ENCODE measurements around the gene CHMP5. TPM values are rescaled to one million over a fixed set of nuclear protein-coding genes. Genes with fewer than 3 reads are reported as not detected.
A peak's percentile ranks its signal among the peaks of the same experiment; 100 is the strongest.
"Not testable (repeated sequence)": the region's sequence is repeated elsewhere in the genome, so short reads cannot be mapped to it uniquely, and the experiment has no call there.

Gene CHMP5
- total RNA-seq, 2 donors from 2014 or later: 76.5 to 112 TPM

DNA sequence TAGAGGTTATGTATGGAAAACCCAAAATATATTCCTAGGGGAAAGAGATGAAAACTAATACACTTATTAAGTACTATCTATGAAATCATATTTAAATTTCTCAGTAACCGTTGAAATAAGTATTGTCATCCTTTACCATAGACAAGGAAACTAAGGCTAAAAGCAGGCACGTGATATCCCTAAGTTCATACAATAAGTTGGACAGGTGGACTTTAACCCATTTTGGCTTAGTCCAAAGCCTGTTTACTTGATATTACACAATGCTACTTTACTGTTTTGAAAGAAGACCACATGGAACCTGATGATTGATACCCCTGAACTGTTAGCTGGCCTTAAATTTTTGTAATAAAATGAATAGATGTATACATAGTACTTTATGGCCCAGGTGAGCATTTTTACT lies 28.9 kb downstream of the CHMP5 start:
- H3K4me3 Mint-ChIP-seq: peak overlapping the region in 1 of 2 donors; percentile 88
- no peaks in the 10 kb centered on the region for H3K27me3 Mint-ChIP-seq (ENCODE audit: low read depth)
- H3K27ac Mint-ChIP-seq: peak overlapping the region; percentile 92

DNA sequence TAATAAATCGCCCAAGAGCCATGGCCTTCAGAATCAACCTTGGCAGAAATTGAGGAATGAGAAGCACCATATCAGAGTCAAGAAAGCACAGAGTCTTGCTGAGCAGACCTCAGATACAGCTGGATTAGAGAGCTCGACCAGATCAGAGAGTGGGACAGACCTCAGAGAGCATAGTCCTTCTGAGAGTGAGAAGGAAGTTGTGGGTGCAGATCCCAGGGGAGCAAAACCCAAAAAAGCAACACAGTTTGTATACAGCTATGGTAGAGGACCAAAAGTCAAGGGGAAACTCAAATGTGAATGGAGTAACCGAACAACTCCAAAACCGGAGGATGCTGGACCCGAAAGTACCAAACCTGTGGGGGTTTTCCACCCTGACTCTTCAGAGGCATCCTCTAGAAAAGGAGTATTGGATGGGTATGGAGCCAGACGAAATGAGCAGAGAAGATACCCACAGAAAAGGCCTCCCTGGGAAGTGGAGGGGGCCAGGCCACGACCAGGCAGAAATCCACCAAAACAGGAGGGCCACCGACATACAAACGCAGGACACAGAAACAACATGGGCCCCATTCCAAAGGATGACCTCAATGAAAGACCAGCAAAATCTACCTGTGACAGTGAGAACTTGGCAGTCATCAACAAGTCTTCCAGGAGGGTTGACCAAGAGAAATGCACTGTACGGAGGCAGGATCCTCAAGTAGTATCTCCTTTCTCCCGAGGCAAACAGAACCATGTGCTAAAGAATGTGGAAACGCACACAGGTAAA lies 30.0 kb downstream of the CHMP5 start:
- peaks cover 85% of the 10 kb centered on the region for H3K4me1 Mint-ChIP-seq (ENCODE audit: low read depth)
- ATAC-seq (replicated peaks in 1 of 2) (no peak), DNase-seq (peak in 1 of 2 donors; percentile 31)
- H3K9me3 Mint-ChIP-seq: peaks cover 0 to 3% of the 10 kb centered on the region in 2 donors
- peak overlapping the region; percentile 92 for H3K27ac Mint-ChIP-seq
- H3K4me3 Mint-ChIP-seq: peak overlapping the region; percentile 76 to 79
- H3K36me3 Mint-ChIP-seq (ENCODE audit: insufficient read depth in 2 of 2): peaks cover 24 to 50% of the 10 kb centered on the region in 2 donors
- no peaks in the 10 kb centered on the region for H3K27me3 Mint-ChIP-seq (ENCODE audit: low read depth)

More for the DNA sequence above, 28.9 kb downstream of the CHMP5 start:
- peaks cover 77% of the 10 kb centered on the region for H3K4me1 Mint-ChIP-seq (ENCODE audit: low read depth)
- peaks cover 0 to 3% of the 10 kb centered on the region in 2 donors for H3K9me3 Mint-ChIP-seq
- peaks cover 24 to 47% of the 10 kb centered on the region in 2 donors for H3K36me3 Mint-ChIP-seq (ENCODE audit: insufficient read depth in 2 of 2)
- no peak for ATAC-seq (replicated peaks in 1 of 2)
- no peak for DNase-seq

DNA sequence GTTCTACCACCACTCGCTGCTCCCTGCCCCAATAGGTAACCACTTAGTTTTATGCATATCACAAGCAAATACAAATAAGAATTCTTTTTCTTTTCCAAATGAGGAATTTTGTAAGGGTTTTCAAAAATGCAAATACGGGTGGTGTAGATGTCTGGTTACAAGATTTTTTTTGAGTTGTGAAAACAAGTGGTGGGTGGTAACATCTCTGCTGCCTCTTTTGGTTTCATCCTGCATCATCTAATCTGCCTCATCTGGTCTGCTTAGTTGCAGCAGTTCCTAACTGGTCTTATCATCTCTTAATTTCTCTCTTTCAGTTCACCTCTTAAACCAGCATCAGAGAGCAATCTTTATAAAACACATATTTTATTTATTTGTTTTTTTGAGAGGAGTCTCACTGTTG lies 30.7 kb downstream of the CHMP5 start:
- H3K27ac Mint-ChIP-seq: peak overlapping the region; percentile 76
- peak overlapping the region; percentile 63 to 88 for H3K4me3 Mint-ChIP-seq
- peaks cover 91% of the 10 kb centered on the region for H3K4me1 Mint-ChIP-seq (ENCODE audit: low read depth)
- H3K9me3 Mint-ChIP-seq: peaks cover 0 to 3% of the 10 kb centered on the region in 2 donors
- peak in 1 of 2 donors; percentile 35 for DNase-seq
- H3K27me3 Mint-ChIP-seq (ENCODE audit: low read depth): no peaks in the 10 kb centered on the region
- H3K36me3 Mint-ChIP-seq (ENCODE audit: insufficient read depth in 2 of 2): peaks cover 24 to 48% of the 10 kb centered on the region in 2 donors
- ATAC-seq (replicated peaks in 1 of 2): peak; percentile 41 to 56

DNA sequence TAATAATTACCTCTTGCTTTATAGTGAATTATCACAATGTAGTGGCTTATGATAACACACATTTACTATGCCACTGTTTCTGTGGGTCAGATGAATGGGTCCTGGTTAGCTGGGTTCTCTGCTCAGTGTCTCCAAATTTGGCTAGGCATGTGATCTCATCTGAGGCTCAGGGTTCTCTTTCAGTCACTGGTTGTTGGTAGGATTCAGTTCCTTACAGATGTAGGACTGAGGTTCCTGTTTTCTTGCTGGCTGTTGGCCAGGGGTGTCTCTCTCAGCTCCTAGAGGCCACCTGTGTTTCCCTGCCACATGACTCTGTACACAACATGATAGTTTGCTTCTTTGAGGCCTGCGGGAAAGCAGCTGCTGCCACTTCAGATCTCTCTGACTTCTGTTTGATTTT lies 32.6 kb downstream of the CHMP5 start:
- Mint-ChIP-seq H3K27ac (peak overlapping the region; percentile 95), H3K9me3 (no peaks in the 10 kb centered on the region), H3K4me1 (ENCODE audit: low read depth) (peaks cover 83% of the 10 kb centered on the region), H3K36me3 (ENCODE audit: insufficient read depth in 2 of 2) (peaks cover 17 to 38% of the 10 kb centered on the region in 2 donors), H3K4me3 (peak overlapping the region; percentile 63 to 90), H3K27me3 (ENCODE audit: low read depth) (no peaks in the 10 kb centered on the region)
- DNase-seq (peak in 1 of 2 donors; percentile 42), ATAC-seq (replicated peaks in 1 of 2) (peak; percentile 74 to 78)

DNA sequence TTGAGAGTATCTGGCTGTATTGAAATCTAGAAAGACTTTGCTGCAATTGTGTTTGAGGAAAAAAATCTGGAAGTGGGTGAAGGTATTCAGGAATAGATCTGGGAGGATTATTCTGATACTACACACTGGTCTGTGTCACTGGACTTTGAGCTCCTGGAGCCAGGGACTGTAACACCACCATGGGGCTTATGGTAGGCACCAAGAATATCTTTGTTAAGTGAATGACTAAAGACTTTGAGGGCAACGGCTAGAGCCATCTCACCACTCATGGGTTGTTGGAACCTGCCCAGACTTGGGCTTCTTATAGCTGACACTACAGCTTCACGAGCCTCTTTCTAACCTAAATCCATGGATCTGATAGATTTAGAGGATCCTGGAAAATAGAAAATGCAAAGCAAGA lies 35.7 kb downstream of the CHMP5 start:
- H3K27ac Mint-ChIP-seq: peak overlapping the region; percentile 15
- no peaks in the 10 kb centered on the region for H3K27me3 Mint-ChIP-seq (ENCODE audit: low read depth)
- ATAC-seq (replicated peaks in 1 of 2) (no peak), DNase-seq (no peak)
- peaks cover 54% of the 10 kb centered on the region for H3K4me1 Mint-ChIP-seq (ENCODE audit: low read depth)
- no peaks in the 10 kb centered on the region for H3K9me3 Mint-ChIP-seq
- H3K36me3 Mint-ChIP-seq (ENCODE audit: insufficient read depth in 2 of 2): peaks cover 18 to 30% of the 10 kb centered on the region in 2 donors
- H3K4me3 Mint-ChIP-seq: no peak overlapping the region

DNA sequence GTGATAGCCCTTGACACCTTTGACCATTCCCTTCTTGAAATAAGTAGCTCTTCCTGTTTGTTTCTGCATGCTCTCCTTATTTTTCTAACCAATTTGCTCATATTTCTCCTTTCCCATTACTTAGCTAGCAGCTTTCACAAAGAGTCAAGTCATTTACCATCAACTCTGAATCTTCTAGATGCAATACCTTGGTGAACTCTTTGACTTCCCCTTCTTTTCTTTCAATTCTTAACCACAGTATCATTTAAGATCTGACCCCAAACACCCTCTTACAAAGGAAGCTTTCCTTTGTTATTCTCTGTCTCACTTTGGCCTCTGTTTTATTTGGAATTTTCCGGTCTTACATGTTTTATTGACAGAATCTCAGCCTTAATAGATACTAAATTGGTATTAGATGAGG lies 39.5 kb downstream of the CHMP5 start:
- ATAC-seq (replicated peaks in 1 of 2) (peak in 1 of 2 donors; percentile 13), DNase-seq (no peak)
- H3K4me1 Mint-ChIP-seq (ENCODE audit: low read depth): peaks cover 23% of the 10 kb centered on the region
- H3K9me3 Mint-ChIP-seq: no peaks in the 10 kb centered on the region
- H3K36me3 Mint-ChIP-seq (ENCODE audit: insufficient read depth in 2 of 2): peaks cover 9 to 16% of the 10 kb centered on the region in 2 donors
- no peak overlapping the region for H3K4me3 Mint-ChIP-seq
- no peak overlapping the region for H3K27ac Mint-ChIP-seq
- H3K27me3 Mint-ChIP-seq (ENCODE audit: low read depth): no peaks in the 10 kb centered on the region

DNA sequence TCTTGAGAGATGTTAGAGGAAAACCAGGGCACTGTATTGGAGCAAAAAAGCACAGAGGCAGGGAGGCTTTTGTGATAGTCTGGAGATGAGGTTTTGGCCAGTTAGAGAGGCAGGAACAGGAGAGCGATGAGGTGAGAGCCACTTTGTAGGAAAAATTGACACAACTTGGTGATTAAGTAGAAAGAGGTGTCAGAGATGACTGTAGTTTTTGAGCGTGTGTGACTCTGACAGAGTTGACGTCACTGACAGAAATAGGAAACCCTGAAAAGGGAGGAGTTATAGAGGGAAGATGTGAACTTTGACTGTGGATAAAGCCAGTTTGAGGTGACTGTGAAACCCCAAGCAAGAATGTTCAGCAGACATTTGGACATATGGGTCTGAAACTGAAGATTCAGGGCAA lies 41.2 kb downstream of the CHMP5 start:
- Mint-ChIP-seq H3K27ac (no peak overlapping the region), H3K36me3 (ENCODE audit: insufficient read depth in 2 of 2) (peaks cover 11 to 21% of the 10 kb centered on the region in 2 donors), H3K27me3 (ENCODE audit: low read depth) (no peaks in the 10 kb centered on the region), H3K9me3 (no peaks in the 10 kb centered on the region), H3K4me1 (ENCODE audit: low read depth) (peaks cover 24% of the 10 kb centered on the region), H3K4me3 (no peak overlapping the region)
- DNase-seq (peak; percentile 58 to 61), ATAC-seq (replicated peaks in 1 of 2) (peak; percentile 93 to 95)

DNA sequence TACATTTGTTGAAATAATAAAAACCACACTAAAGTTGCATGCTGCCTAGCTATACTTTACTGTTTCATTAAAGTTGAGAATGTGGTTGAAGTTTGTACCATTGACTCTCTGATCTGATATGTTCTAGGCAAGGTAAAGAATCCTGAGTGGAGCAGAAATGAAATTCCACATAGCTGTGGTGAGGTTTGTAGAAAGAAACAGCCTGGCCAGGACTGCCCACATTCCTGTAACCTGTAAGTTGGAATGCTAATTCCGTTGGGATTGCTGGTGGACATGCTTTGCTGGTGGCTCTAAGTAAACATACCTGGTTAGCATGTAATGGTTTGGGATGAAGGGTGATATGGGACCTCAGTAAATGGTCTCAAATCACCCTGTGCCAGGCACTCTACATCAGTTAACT lies 42.2 kb downstream of the CHMP5 start:
- ATAC-seq (replicated peaks in 1 of 2): no peak
- no peak for DNase-seq
- Mint-ChIP-seq H3K27ac (peak overlapping the region; percentile 55), H3K36me3 (ENCODE audit: insufficient read depth in 2 of 2) (peaks cover 14 to 23% of the 10 kb centered on the region in 2 donors), H3K27me3 (ENCODE audit: low read depth) (no peaks in the 10 kb centered on the region), H3K4me1 (ENCODE audit: low read depth) (peaks cover 32% of the 10 kb centered on the region), H3K4me3 (no peak overlapping the region), H3K9me3 (no peaks in the 10 kb centered on the region)

DNA sequence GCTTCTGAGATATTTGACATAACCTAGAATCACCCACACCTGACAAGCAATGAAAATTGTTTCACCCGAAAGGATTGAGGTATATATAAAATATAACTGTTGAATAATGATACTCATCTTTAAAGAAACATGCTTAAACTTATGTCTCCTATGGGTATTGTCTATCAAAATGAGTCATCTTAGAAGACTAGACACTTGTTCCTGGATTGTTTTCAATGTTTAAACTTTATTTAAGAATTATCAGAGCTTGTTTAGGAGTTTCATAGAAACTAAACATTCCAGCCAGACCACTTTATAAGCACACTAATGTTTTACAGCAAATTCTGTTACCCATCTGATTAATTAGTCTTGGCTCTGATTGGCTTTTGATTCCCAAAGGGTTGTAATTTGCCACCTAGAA lies 45.1 kb downstream of the CHMP5 start:
- H3K27ac Mint-ChIP-seq: peak overlapping the region; percentile 66
- H3K27me3 Mint-ChIP-seq (ENCODE audit: low read depth): no peaks in the 10 kb centered on the region
- peak overlapping the region; percentile 57 to 65 for H3K4me3 Mint-ChIP-seq
- H3K4me1 Mint-ChIP-seq (ENCODE audit: low read depth): peaks cover 41% of the 10 kb centered on the region
- no peaks in the 10 kb centered on the region for H3K9me3 Mint-ChIP-seq
- ATAC-seq (replicated peaks in 1 of 2) (no peak), DNase-seq (no peak)
- H3K36me3 Mint-ChIP-seq (ENCODE audit: insufficient read depth in 2 of 2): peaks cover 23 to 34% of the 10 kb centered on the region in 2 donors

DNA sequence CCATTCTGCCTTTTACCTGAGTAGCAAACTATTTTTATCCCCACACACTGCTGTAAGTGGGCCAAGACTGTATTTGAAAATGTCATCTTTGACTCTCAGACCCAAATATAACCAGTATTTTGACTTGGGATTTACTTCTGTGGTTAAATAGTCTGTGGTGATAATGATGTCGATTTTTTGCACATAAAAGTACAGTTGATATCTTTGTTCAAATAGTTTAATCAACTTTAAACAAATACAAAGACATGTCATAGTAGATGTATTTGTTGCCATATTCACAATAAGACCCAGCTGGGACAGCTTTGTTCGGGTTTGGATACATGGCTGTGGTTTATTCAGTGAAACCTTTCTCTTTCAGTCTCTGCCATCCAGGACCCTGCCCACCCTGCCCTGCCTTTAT lies 45.9 kb downstream of the CHMP5 start:
- Mint-ChIP-seq H3K4me3 (peak overlapping the region; percentile 57 to 65), H3K27me3 (ENCODE audit: low read depth) (no peaks in the 10 kb centered on the region), H3K9me3 (no peaks in the 10 kb centered on the region), H3K27ac (peak overlapping the region; percentile 66), H3K36me3 (ENCODE audit: insufficient read depth in 2 of 2) (peaks cover 26 to 38% of the 10 kb centered on the region in 2 donors), H3K4me1 (ENCODE audit: low read depth) (peaks cover 41% of the 10 kb centered on the region)
- ATAC-seq (replicated peaks in 1 of 2): no peak
- DNase-seq: no peak

DNA sequence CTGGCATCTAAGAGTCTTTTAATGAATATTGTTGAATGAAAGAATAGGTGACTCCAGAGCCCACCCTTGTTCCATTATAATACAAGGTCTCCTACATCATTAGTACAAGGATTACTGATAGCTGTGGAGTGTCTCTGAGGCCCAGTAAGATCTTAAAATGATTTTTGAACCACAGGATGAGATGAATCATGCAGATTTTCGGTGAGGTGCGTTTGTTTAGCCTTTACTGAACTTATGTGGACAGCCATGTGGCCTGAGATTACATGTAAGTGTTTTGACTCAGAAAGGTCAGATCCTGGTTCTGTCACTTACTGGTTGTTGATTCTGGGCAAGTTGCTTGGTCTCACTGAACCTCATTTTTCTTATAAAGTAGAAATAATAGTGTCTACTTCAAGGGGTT lies 47.1 kb downstream of the CHMP5 start:
- H3K4me1 Mint-ChIP-seq (ENCODE audit: low read depth): peaks cover 41% of the 10 kb centered on the region
- H3K27ac Mint-ChIP-seq: peak overlapping the region; percentile 66
- peaks cover 28 to 40% of the 10 kb centered on the region in 2 donors for H3K36me3 Mint-ChIP-seq (ENCODE audit: insufficient read depth in 2 of 2)
- no peaks in the 10 kb centered on the region for H3K27me3 Mint-ChIP-seq (ENCODE audit: low read depth)
- DNase-seq: peak in 1 of 2 donors; percentile 48
- H3K9me3 Mint-ChIP-seq: no peaks in the 10 kb centered on the region
- peak; percentile 94 to 97 for ATAC-seq (replicated peaks in 1 of 2)
- peak overlapping the region; percentile 36 to 65 for H3K4me3 Mint-ChIP-seq

DNA sequence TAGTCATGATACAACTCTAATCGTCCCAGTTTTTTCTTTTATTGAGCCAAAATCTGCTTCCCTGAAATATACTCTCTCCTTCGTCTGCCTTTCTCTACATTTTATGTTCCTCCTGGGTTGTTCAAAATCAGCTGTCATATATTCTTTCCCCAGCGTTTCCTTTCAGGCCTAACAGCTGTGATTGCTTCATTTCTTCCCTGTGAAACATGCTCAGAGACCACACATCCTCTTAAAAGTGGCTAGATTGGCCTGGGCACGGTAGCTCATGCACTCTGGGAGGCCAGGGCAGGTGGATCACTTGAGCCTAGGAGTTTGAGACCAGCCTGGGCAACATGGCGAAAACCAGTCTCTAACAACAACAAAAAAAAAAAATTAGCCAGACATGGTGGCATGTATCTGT lies 50.5 kb downstream of the CHMP5 start:
- H3K36me3 Mint-ChIP-seq (ENCODE audit: insufficient read depth in 2 of 2): peaks cover 32 to 52% of the 10 kb centered on the region in 2 donors
- H3K27ac Mint-ChIP-seq: peak overlapping the region; percentile 2
- no peak overlapping the region for H3K4me3 Mint-ChIP-seq

DNA sequence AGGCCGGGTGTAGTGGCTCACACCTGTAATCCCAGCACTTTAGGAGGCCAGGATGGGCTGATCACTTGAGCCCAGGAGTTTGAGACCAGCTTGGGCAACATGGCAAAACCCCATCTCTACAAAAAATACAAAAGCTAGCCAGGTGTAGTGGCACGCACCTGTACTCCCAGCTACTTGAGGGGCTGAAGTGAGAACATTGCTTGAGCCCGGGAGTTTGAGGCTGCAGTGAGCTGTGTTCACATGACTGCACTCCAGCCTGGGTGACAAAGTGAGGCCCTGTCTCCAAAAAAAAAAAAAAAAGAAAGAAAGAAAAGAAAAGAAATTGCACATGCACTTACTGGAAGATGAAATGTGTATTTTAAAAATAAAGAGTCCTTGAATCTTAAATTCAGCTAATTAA lies 52.3 kb downstream of the CHMP5 start:
- not testable (repeated sequence) for H3K4me3 Mint-ChIP-seq; H3K27ac Mint-ChIP-seq; DNase-seq; H3K9me3 Mint-ChIP-seq; H3K27me3 Mint-ChIP-seq (ENCODE audit: low read depth); ATAC-seq (replicated peaks in 1 of 2)
- H3K4me1 Mint-ChIP-seq (ENCODE audit: low read depth): peaks cover 30% of the 10 kb centered on the region
- H3K36me3 Mint-ChIP-seq (ENCODE audit: insufficient read depth in 2 of 2): peaks cover 30 to 51% of the 10 kb centered on the region in 2 donors

More for the DNA sequence above, 50.5 kb downstream of the CHMP5 start:
- Mint-ChIP-seq H3K27me3 (ENCODE audit: low read depth) (no peaks in the 10 kb centered on the region), H3K9me3 (no peaks in the 10 kb centered on the region), H3K4me1 (ENCODE audit: low read depth) (peaks cover 38% of the 10 kb centered on the region)
- no peak for DNase-seq
- ATAC-seq (replicated peaks in 1 of 2): no peak

Measured in activated T-cell treated with anti-CD3 and anti-CD28 coated beads, Interleukin-2, amount 50 U/mL, for 72 hours (primary cell).